Activated T-helper 17 cell treated with anti-CD3 and anti-CD28 coated beads, Interleukin-2, amount 50 U/mL, for 72 hours (primary cell): ENCODE results near the gene TJP2. TPM values are rescaled to one million over a fixed set of nuclear protein-coding genes. Genes with fewer than 3 reads are reported as not detected.
A peak's percentile ranks its signal among the peaks of the same experiment; 100 is the strongest.

Experiments used
- ATAC-seq: fragments of 150-1000 bp; cut with Tn5 transposase; replicated peaks from 2 replicates; pipeline ENCODE4 v1.10.0; 2021; ENCODE audit warnings: mild to moderate bottlenecking, moderate library complexity
- H3K27ac Mint-ChIP-seq: one replicate; pipeline ENCODE4 v1.8.0; 2022; ENCODE audit warnings: mixed read lengths
- H3K27me3 Mint-ChIP-seq: one replicate; pipeline ENCODE4 v1.8.0; 2022; ENCODE audit warnings: mixed read lengths
- H3K36me3 Mint-ChIP-seq: one replicate; pipeline ENCODE4 v1.8.0; 2022; ENCODE audit warnings: low read depth, mild to moderate bottlenecking, mixed read lengths
- H3K4me1 Mint-ChIP-seq: one replicate; pipeline ENCODE4 v1.8.0; 2022; ENCODE audit warnings: mixed read lengths
- H3K4me3 Mint-ChIP-seq: one replicate; pipeline ENCODE4 v1.8.0; 2022; ENCODE audit warnings: mild to moderate bottlenecking, mixed read lengths
- H3K9me3 Mint-ChIP-seq: one replicate; pipeline ENCODE4 v1.8.0; 2022; ENCODE audit warnings: mixed read lengths
- total RNA-seq, 2 donors: library from RNA; stranded (reverse); gene quantifications; one replicate each; pipeline ENCODE4 v1.2.3, GENCODE V29; 2022

TJP2 gene
- total RNA-seq, 2 donors from 2014 or later: 25.9 to 27.3 TPM

DNA sequence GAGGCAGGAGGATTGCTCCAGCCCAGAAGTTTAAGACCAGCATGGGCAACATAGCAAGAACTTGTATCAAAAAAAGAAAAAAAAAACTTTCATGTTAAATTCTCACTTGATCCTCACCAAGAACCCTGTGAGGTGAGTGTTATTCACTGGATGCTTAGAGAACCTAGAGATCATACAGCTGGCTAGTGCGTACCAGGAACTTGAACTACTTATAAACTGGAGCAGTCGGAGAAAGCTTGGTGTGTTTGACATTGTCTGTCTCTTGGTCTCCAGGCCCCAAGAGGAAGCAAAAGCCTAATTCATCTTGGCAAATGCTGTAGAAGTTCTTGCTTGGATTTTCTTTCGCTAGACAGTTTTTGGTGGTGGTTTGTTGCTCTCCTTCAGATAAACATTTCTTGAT is 18.1 kb downstream of the TJP2 start:
- Mint-ChIP-seq H3K4me3 (no peak overlapping the region), H3K27ac (no peak overlapping the region), H3K27me3 (no peaks in the 10 kb centered on the region), H3K36me3 (no peaks in the 10 kb centered on the region), H3K9me3 (no peaks in the 10 kb centered on the region), H3K4me1 (peaks cover 13% of the 10 kb centered on the region)
- ATAC-seq: no peak

GRCh38 chr9:69193685-69194032 is 19.6 kb downstream of the TJP2 start:
- H3K27me3 Mint-ChIP-seq: no peaks in the 10 kb centered on the region
- H3K36me3 Mint-ChIP-seq: no peaks in the 10 kb centered on the region
- H3K4me3 Mint-ChIP-seq: no peak overlapping the region
- H3K27ac Mint-ChIP-seq: no peak overlapping the region
- H3K4me1 Mint-ChIP-seq: peaks cover 7% of the 10 kb centered on the region
- ATAC-seq: no peak
- no peaks in the 10 kb centered on the region for H3K9me3 Mint-ChIP-seq

GRCh38 chr9:69194702-69195418 is 20.8 kb downstream of the TJP2 start:
- Mint-ChIP-seq H3K27me3 (no peaks in the 10 kb centered on the region), H3K36me3 (no peaks in the 10 kb centered on the region), H3K27ac (no peak overlapping the region), H3K4me1 (peaks cover 13% of the 10 kb centered on the region), H3K4me3 (no peak overlapping the region), H3K9me3 (no peaks in the 10 kb centered on the region)
- ATAC-seq: no peak

DNA sequence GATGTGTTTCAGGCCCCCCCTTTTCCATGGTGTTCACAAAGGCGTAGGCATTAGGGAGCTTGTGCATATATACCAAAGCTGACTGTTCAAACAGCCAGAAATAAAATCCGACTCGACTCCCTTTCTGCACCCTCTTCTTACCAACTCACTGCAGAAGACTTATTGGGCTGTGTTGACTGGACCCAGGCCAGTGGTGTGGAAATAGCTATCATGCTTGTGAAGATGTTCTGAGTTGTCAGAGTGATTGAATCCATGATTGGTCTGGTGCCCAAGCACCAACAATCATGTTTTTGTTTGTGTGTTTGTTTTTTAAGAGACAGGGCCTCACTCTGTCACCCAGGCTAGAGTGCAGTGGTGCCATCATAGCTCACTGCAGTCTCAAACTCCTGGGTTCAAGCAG is 21.6 kb downstream of the TJP2 start:
- H3K36me3 Mint-ChIP-seq: no peaks in the 10 kb centered on the region
- peaks cover 16% of the 10 kb centered on the region for H3K4me1 Mint-ChIP-seq
- no peaks in the 10 kb centered on the region for H3K27me3 Mint-ChIP-seq
- H3K27ac Mint-ChIP-seq: no peak overlapping the region
- no peak for ATAC-seq
- no peaks in the 10 kb centered on the region for H3K9me3 Mint-ChIP-seq
- no peak overlapping the region for H3K4me3 Mint-ChIP-seq

- Mint-ChIP-seq H3K36me3 (no peaks in the 10 kb centered on the region), H3K4me3 (no peak overlapping the region), H3K9me3 (no peaks in the 10 kb centered on the region), H3K27me3 (no peaks in the 10 kb centered on the region), H3K27ac (no peak overlapping the region), H3K4me1 (peaks cover 10% of the 10 kb centered on the region)
- no peak for ATAC-seq
Measured at GRCh38 chr9:69197687-69198086, 23.6 kb downstream of the TJP2 start.

DNA sequence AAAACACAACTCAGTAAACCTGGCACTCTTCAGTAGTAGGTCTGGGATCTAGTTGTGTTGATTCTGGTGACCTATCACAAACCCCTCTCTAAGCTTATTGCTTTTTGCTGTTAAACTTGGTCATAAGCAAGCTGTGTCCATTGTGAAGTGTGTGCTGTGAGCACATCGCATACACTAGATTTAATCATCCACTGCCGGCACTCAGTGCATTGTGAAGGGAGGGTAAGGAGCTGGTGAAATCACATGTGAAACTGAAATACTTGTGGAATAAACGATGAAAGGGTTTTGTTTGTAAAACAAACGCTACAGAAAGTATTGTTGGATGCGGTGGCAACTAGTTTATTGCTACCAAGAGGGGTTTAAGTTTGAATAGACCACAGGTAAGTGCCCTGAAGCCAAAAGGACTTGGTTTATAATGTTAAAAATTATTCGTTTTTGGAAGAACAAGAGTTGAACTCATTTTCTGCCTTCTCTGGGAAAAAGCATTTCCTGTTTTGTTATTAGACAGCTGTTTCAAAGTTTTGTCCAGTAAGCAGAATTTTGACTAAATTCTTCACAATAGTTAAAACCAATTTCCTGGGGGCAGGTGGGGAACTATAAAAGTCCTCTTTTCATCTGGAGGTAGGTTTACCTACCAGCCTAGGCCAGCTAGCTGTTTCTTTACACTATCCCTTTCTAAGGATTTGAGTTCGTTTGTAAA is 24.6 kb downstream of the TJP2 start:
- Mint-ChIP-seq H3K4me3 (no peak overlapping the region), H3K27me3 (no peaks in the 10 kb centered on the region), H3K4me1 (peaks cover 10% of the 10 kb centered on the region), H3K27ac (no peak overlapping the region), H3K9me3 (no peaks in the 10 kb centered on the region), H3K36me3 (no peaks in the 10 kb centered on the region)
- ATAC-seq: no peak

GRCh38 chr9:69199769-69200470 is 25.8 kb downstream of the TJP2 start:
- no peak overlapping the region for H3K4me3 Mint-ChIP-seq
- no peaks in the 10 kb centered on the region for H3K9me3 Mint-ChIP-seq
- peak; percentile 56 for ATAC-seq
- peak overlapping the region; percentile 18 for H3K27ac Mint-ChIP-seq
- H3K36me3 Mint-ChIP-seq: no peaks in the 10 kb centered on the region
- peaks cover 10% of the 10 kb centered on the region for H3K4me1 Mint-ChIP-seq
- H3K27me3 Mint-ChIP-seq: no peaks in the 10 kb centered on the region

DNA sequence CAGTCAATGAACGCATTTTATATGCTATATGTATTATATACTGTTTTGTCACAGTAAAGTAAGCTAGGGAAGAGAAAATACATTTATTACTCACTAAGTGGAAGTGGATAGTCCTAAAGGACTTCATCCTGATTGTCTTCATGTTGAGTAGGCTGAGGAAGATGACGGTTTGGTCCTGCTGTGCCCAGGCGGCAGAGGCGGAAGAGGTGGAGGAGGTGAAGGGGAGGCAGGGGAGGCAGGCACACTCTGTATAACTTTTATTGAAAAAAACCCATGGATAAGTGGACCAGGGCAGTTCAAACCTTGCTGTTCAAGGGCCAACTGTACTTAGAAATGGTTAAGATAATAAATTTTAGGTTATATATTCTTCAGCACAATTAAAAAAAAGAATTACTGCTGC is 28.5 kb downstream of the TJP2 start:
- Mint-ChIP-seq H3K27me3 (no peaks in the 10 kb centered on the region), H3K9me3 (no peaks in the 10 kb centered on the region), H3K4me3 (no peak overlapping the region), H3K27ac (no peak overlapping the region), H3K36me3 (no peaks in the 10 kb centered on the region), H3K4me1 (peaks cover 10% of the 10 kb centered on the region)
- no peak for ATAC-seq

DNA sequence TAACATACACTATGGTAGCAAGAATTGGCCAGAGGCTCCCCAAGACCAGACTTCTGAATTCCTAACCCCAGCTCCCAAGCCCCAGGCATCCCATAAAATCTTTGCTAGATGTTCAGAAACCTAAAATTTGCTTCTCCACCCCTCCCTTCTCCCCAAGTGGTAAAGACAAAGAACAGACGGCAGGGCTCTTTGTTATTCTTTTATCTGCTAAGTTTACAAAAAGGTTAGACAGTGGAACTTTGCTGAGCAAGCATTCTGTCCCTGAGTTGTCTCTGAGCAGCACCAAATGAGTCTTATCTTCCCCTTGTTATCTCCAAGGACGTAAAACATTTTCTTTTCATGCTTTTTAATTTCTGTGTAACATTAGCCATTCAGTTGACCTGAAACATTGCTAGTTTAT is 30.2 kb downstream of the TJP2 start:
- H3K4me3 Mint-ChIP-seq: no peak overlapping the region
- no peaks in the 10 kb centered on the region for H3K9me3 Mint-ChIP-seq
- no peaks in the 10 kb centered on the region for H3K27me3 Mint-ChIP-seq
- no peak for ATAC-seq
- no peaks in the 10 kb centered on the region for H3K36me3 Mint-ChIP-seq
- peak overlapping the region; percentile 24 for H3K27ac Mint-ChIP-seq
- peaks cover 9% of the 10 kb centered on the region for H3K4me1 Mint-ChIP-seq

GRCh38 chr9:69204849-69205248 is 30.8 kb downstream of the TJP2 start:
- no peak for ATAC-seq
- Mint-ChIP-seq H3K27me3 (no peaks in the 10 kb centered on the region), H3K9me3 (no peaks in the 10 kb centered on the region), H3K36me3 (no peaks in the 10 kb centered on the region), H3K4me1 (peaks cover 4% of the 10 kb centered on the region), H3K4me3 (no peak overlapping the region), H3K27ac (no peak overlapping the region)

- no peak for ATAC-seq
- Mint-ChIP-seq H3K36me3 (no peaks in the 10 kb centered on the region), H3K4me3 (no peak overlapping the region), H3K27me3 (no peaks in the 10 kb centered on the region), H3K4me1 (no peaks in the 10 kb centered on the region), H3K9me3 (no peaks in the 10 kb centered on the region), H3K27ac (no peak overlapping the region)
Measured at GRCh38 chr9:69206047-69206446, 32.0 kb downstream of the TJP2 start.

GRCh38 chr9:69207503-69207902 is 33.4 kb downstream of the TJP2 start:
- no peaks in the 10 kb centered on the region for H3K27me3 Mint-ChIP-seq
- no peak overlapping the region for H3K4me3 Mint-ChIP-seq
- ATAC-seq: no peak
- no peak overlapping the region for H3K27ac Mint-ChIP-seq
- no peaks in the 10 kb centered on the region for H3K9me3 Mint-ChIP-seq
- no peaks in the 10 kb centered on the region for H3K4me1 Mint-ChIP-seq
- H3K36me3 Mint-ChIP-seq: no peaks in the 10 kb centered on the region

GRCh38 chr9:69211424-69212036 is 37.5 kb downstream of the TJP2 start:
- ATAC-seq: no peak
- Mint-ChIP-seq H3K27ac (peak overlapping the region; percentile 20), H3K4me1 (peaks cover 4% of the 10 kb centered on the region), H3K27me3 (no peaks in the 10 kb centered on the region), H3K9me3 (no peaks in the 10 kb centered on the region), H3K36me3 (no peaks in the 10 kb centered on the region), H3K4me3 (no peak overlapping the region)

GRCh38 chr9:69213647-69214046 is 39.6 kb downstream of the TJP2 start:
- Mint-ChIP-seq H3K36me3 (peaks cover 3% of the 10 kb centered on the region), H3K27me3 (no peaks in the 10 kb centered on the region), H3K4me1 (peaks cover 4% of the 10 kb centered on the region), H3K27ac (no peak overlapping the region), H3K9me3 (no peaks in the 10 kb centered on the region), H3K4me3 (no peak overlapping the region)
- ATAC-seq: no peak

GRCh38 chr9:69214939-69215338 is 40.9 kb downstream of the TJP2 start:
- Mint-ChIP-seq H3K4me3 (no peak overlapping the region), H3K27ac (no peak overlapping the region), H3K4me1 (peaks cover 4% of the 10 kb centered on the region), H3K27me3 (no peaks in the 10 kb centered on the region), H3K9me3 (no peaks in the 10 kb centered on the region), H3K36me3 (peaks cover 12% of the 10 kb centered on the region)
- ATAC-seq: no peak
